Natural killer cell (primary cell): ENCODE results near the gene LMX1A. TPM values are rescaled to one million over a fixed set of nuclear protein-coding genes. Genes with fewer than 3 reads are reported as not detected.

ENCODE experiments used
- ATAC-seq, 3 donors: fragments of 150-1000 bp in 2 of 3; fragments of 200-7000 bp in 1 of 3; cut with Tn5 transposase; 1 replicate in 1 of 3; 2 replicates in 2 of 3; pipeline ENCODE4 v1.10.0; 2021; ENCODE audit warnings: mild to moderate bottlenecking in 2 of 3, moderate library complexity in 2 of 3
- DNase-seq, 2 donors: peaks; one replicate each; pipeline versions ENCODE4 v3.0.0 to v3.0.0-alpha.2; 2013 to 2021; ENCODE audit warnings: mixed read lengths in 1 of 2
- H3K27ac ChIP-seq: one replicate; pipeline ENCODE4 v1.5.1; 2013; ENCODE audit warnings: mild to moderate bottlenecking, low read length
- H3K27me3 ChIP-seq: one replicate; pipeline ENCODE4 v1.6.1; 2013; ENCODE audit warnings: low read length; ENCODE audit not compliant: control insufficient read depth, insufficient read depth
- H3K36me3 ChIP-seq: one replicate; pipeline ENCODE4 v1.6.1; 2013; ENCODE audit warnings: low read length; ENCODE audit not compliant: control insufficient read depth, insufficient read depth
- H3K4me1 ChIP-seq: one replicate; pipeline ENCODE4 v1.6.1; 2013; ENCODE audit warnings: low read length; ENCODE audit not compliant: control insufficient read depth, insufficient read depth
- H3K4me3 ChIP-seq: one replicate; pipeline ENCODE4 v1.5.1; 2013; ENCODE audit warnings: low read length
- H3K9me3 ChIP-seq: one replicate; pipeline ENCODE4 v1.6.1; 2013; ENCODE audit warnings: low read length; ENCODE audit not compliant: control insufficient read depth, insufficient read depth
- H3K27ac Mint-ChIP-seq, 2 donors: one replicate each; pipeline ENCODE4 v1.8.0; 2022; ENCODE audit warnings: mild to moderate bottlenecking in 2 of 2, mixed read lengths in 2 of 2, moderate library complexity in 1 of 2
- H3K27me3 Mint-ChIP-seq, 2 donors: one replicate each; pipeline ENCODE4 v1.8.0; 2022; ENCODE audit warnings: low read depth in 2 of 2, mixed read lengths in 2 of 2
- H3K36me3 Mint-ChIP-seq: one replicate; pipeline ENCODE4 v1.8.0; 2022; ENCODE audit warnings: mixed read lengths
- H3K4me1 Mint-ChIP-seq, 2 donors: one replicate each; pipeline ENCODE4 v1.8.0; 2022; ENCODE audit warnings: mixed read lengths in 2 of 2
- H3K4me3 Mint-ChIP-seq: one replicate; pipeline ENCODE4 v1.8.0; 2022; ENCODE audit warnings: mild to moderate bottlenecking, moderate library complexity, mixed read lengths
- H3K9me3 Mint-ChIP-seq, 2 donors: one replicate each; pipeline ENCODE4 v1.8.0; 2022; ENCODE audit warnings: mixed read lengths in 2 of 2
- CTCF ChIP-seq: fragments of 200-600 bp; IDR thresholded peaks from one replicate; pipeline ENCODE4 v1.8.0; 2022; ENCODE audit warnings: antibody characterized with exemption
- WGBS: methylation state at CpG from one replicate; pipeline ENCODE4 v1.1.7; 2013; ENCODE audit warnings: missing lambda C conversion rate; ENCODE audit not compliant: insufficient coverage; 5-methylcytosine and 5-hydroxymethylcytosine counted together
- intact Hi-C: fragments of 100-400 bp; cut with micrococcal nuclease; formaldehyde crosslinking; loops from one replicate; pipeline ENCODE4 v1.14.2; 2022
- total RNA-seq, 4 donors: library from RNA; stranded (reverse); fragments of 120-200 nt in 1 of 4; gene quantifications; one replicate each; pipeline versions ENCODE4 v1.2.3 to v1.2.4, GENCODE V29; 2013 to 2022

LMX1A gene
- total RNA-seq, 3 donors from 2014 or later (not counting 1 experiment from before 2014, with no cell fraction given), result not detected

GRCh38 chr1:165241321-165241720 is 115.2 kb downstream of the LMX1A start:
- Mint-ChIP-seq H3K36me3 (no peaks in the 10 kb centered on the region), H3K4me1 (no peaks in the 10 kb centered on the region), H3K4me3 (no peak overlapping the region), H3K27me3 (peaks cover 21 to 35% of the 10 kb centered on the region in 2 donors), H3K27ac (no peak overlapping the region), H3K9me3 (no peaks in the 10 kb centered on the region)
- WGBS, result 56% methylated on average over 1 of the region's 2 CpGs
- DNase-seq (no peak), ATAC-seq (no peak)
- no peak overlapping the region for H3K27ac ChIP-seq
- no peak overlapping the region for H3K4me3 ChIP-seq
- H3K36me3 ChIP-seq, result no peaks in the 10 kb centered on the region
- no peak for TF ChIP-seq CTCF
- H3K9me3 ChIP-seq, result no peaks in the 10 kb centered on the region
- peaks cover 3% of the 10 kb centered on the region for H3K27me3 ChIP-seq
- intact Hi-C loops, result no loop called here
- no peaks in the 10 kb centered on the region for H3K4me1 ChIP-seq

DNA sequence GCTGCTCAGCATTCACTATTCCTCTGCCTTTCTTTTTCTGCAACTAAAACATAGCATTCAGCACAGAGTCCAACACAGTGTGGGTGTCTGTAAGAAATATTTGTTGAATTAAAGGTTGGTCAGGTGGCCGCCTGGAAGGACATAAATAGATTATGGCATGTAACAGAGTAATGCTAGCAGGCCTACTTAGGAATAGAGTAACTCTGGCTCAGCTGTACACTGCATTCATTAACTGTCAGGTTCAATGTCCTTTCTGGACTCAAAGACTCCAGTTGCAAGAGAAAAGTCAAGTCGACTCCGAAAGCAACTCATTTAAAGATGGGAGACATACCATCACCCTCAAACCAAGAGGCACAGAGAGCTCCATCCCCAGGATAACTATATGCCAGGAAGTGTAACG is 116.0 kb downstream of the LMX1A start:
- H3K27ac ChIP-seq, result no peak overlapping the region
- H3K4me3 Mint-ChIP-seq, result no peak overlapping the region
- no peaks in the 10 kb centered on the region for H3K36me3 ChIP-seq
- no peak for DNase-seq
- intact Hi-C loops, result no loop called here
- no peaks in the 10 kb centered on the region for H3K36me3 Mint-ChIP-seq
- H3K27me3 ChIP-seq, result peaks cover 3% of the 10 kb centered on the region
- H3K27me3 Mint-ChIP-seq, result peaks cover 28 to 43% of the 10 kb centered on the region in 2 donors
- no peaks in the 10 kb centered on the region for H3K9me3 Mint-ChIP-seq
- WGBS, result 80% methylated on average over 2 of the region's 4 CpGs
- H3K27ac Mint-ChIP-seq, result no peak overlapping the region
- peaks cover 0 to 4% of the 10 kb centered on the region in 2 donors for H3K4me1 Mint-ChIP-seq
- no peak for ATAC-seq
- TF ChIP-seq CTCF, result no peak
- H3K9me3 ChIP-seq, result no peaks in the 10 kb centered on the region
- H3K4me1 ChIP-seq, result no peaks in the 10 kb centered on the region
- H3K4me3 ChIP-seq, result no peak overlapping the region

DNA sequence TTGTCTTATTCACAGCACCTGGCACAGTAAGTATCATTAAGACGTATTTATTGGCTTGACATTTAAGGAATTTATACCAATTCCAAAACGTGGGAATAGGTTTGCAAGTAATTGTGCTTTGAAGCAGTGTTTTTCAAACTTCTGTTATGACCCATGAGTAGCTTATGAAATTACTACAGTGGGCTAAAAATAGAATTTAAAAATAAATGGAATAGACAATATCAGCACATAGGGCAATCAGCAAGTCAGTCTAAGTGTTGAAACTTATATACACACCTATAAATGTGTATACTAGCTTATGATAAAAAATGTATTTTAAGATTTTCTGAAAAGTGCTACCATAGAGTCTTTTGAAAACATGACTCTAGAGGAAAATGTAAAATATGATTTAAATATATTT is 116.6 kb downstream of the LMX1A start:
- peaks cover 30 to 47% of the 10 kb centered on the region in 2 donors for H3K27me3 Mint-ChIP-seq

More for the DNA sequence above, 116.6 kb downstream of the LMX1A start:
- H3K9me3 ChIP-seq, result no peaks in the 10 kb centered on the region
- no peaks in the 10 kb centered on the region for H3K4me1 ChIP-seq
- intact Hi-C loops, result no loop called here
- H3K27me3 ChIP-seq, result peaks cover 3% of the 10 kb centered on the region
- H3K36me3 Mint-ChIP-seq, result no peaks in the 10 kb centered on the region
- no peak overlapping the region for H3K4me3 ChIP-seq
- no peak overlapping the region for H3K27ac ChIP-seq
- 46% methylated on average over 2 of the region's 2 CpGs for WGBS
- H3K4me1 Mint-ChIP-seq, result peaks cover 0 to 4% of the 10 kb centered on the region in 2 donors
- H3K36me3 ChIP-seq, result no peaks in the 10 kb centered on the region
- H3K27ac Mint-ChIP-seq, result no peak overlapping the region
- no peaks in the 10 kb centered on the region for H3K9me3 Mint-ChIP-seq
- DNase-seq (no peak), ATAC-seq (no peak)
- TF ChIP-seq CTCF, result no peak
- H3K4me3 Mint-ChIP-seq, result no peak overlapping the region
